H1 (cell line): ENCODE results near the gene HORMAD2.

ENCODE experiments used
- CTCF ChIP-seq, 3 experiments: IDR thresholded peaks; 1 replicate in 2 of 3; 2 replicates in 1 of 3; pipeline versions ENCODE4 v1.5.1 to v1.6.1; 2011; ENCODE audit warnings: low read length in 3 of 3, mild to moderate bottlenecking in 3 of 3, inconsistent platforms in 2 of 3, low read depth in 1 of 3, moderate library complexity in 1 of 3; ENCODE audit not compliant: insufficient read depth in 1 of 3; ENCODE audit errors: control extremely low read depth in 1 of 3
- EZH2 ChIP-seq: fragments of 200-600 bp; sonication (generic); IDR thresholded peaks from 2 replicates; pipeline ENCODE4 v1.7.1; 2012; ENCODE audit warnings: low read depth, mild to moderate bottlenecking, moderate library complexity, low read length, inconsistent platforms; ENCODE audit not compliant: severe bottlenecking
- POLR2A ChIP-seq, 2 experiments: IDR thresholded peaks; 1 replicate in 1 of 2; 2 replicates in 1 of 2; pipeline ENCODE4 v1.6.1; 2011; ENCODE audit warnings: low read depth in 2 of 2, low read length in 2 of 2, mild to moderate bottlenecking in 2 of 2; ENCODE audit errors: control extremely low read depth in 1 of 2
- POLR2AphosphoS5 ChIP-seq: IDR thresholded peaks from 2 replicates; pipeline ENCODE4 v1.6.1; 2011; ENCODE audit warnings: low read depth, low read length
- POU5F1 ChIP-seq: IDR thresholded peaks from 2 replicates; pipeline ENCODE4 v1.6.1; 2011; ENCODE audit warnings: low read depth, mild to moderate bottlenecking, low read length, moderate library complexity
- RAD21 ChIP-seq, 2 experiments: IDR thresholded peaks in 1 of 2; conservative IDR thresholded peaks in 1 of 2; 2 replicates each; pipeline ENCODE4 v1.6.1; 2011; ENCODE audit warnings: low read depth in 2 of 2, low read length in 2 of 2, improper control_type of control experiment in 1 of 2, inconsistent platforms in 1 of 2, mild to moderate bottlenecking in 1 of 2, moderate library complexity in 1 of 2
- RNF2 ChIP-seq: fragments of 200-900, 300-1000 bp; sonication (generic); IDR thresholded peaks from 2 replicates; pipeline ENCODE4 v1.7.1; 2016; ENCODE audit warnings: borderline replicate concordance, low read depth, mild to moderate bottlenecking, antibody characterized with exemption, low read length; ENCODE audit not compliant: poor library complexity, severe bottlenecking; ENCODE audit errors: missing control alignments
- SP2 ChIP-seq: IDR thresholded peaks from 2 replicates; pipeline ENCODE4 v1.6.1; 2012; ENCODE audit warnings: mild to moderate bottlenecking, low read length, inconsistent platforms
- SRF ChIP-seq: IDR thresholded peaks from 2 replicates; pipeline ENCODE4 v1.6.1; 2011; ENCODE audit warnings: mild to moderate bottlenecking, low read depth, low read length, moderate library complexity
- TAF1 ChIP-seq: IDR thresholded peaks from 2 replicates; pipeline ENCODE4 v1.6.1; 2011; ENCODE audit warnings: mild to moderate bottlenecking, low read depth, low read length
- TBP ChIP-seq: IDR thresholded peaks from 2 replicates; pipeline ENCODE4 v1.6.1; 2011; ENCODE audit warnings: low read depth, low read length, improper control_type of control experiment
- ZNF274 ChIP-seq: IDR thresholded peaks from 2 replicates; pipeline ENCODE4 v1.7.0; 2012; ENCODE audit warnings: low read length, borderline replicate concordance; ENCODE audit errors: extremely low read depth

GRCh38 chr22:30057375-30057774, 22.9 kb upstream of the HORMAD2 start:
- TF ChIP-seq ZNF274 = no peak
- no peak for TF ChIP-seq SRF
- TF ChIP-seq TAF1 = no peak
- no peak for TF ChIP-seq CTCF (IDR thresholded peaks at IDR 0.05; ENCODE audit: control extremely low read depth in 1 of 3, insufficient read depth in 1 of 3, low read depth in 1 of 3, low read length in 3 of 3)
- TF ChIP-seq TBP = no peak
- TF ChIP-seq RNF2 = no peak
- no peak for TF ChIP-seq POLR2A (IDR thresholded peaks at IDR 0.05; ENCODE audit: control extremely low read depth in 1 of 2, low read depth in 2 of 2, low read length in 2 of 2)
- TF ChIP-seq EZH2 = no peak
- no peak for TF ChIP-seq RAD21 (IDR thresholded peaks at IDR 0.05 in 1 of 2, conservative IDR thresholded peaks at IDR 0.05 in 1 of 2; ENCODE audit: low read depth in 2 of 2, low read length in 2 of 2)
- no peak for TF ChIP-seq POU5F1
- TF ChIP-seq POLR2AphosphoS5 = no peak
- TF ChIP-seq SP2 = no peak
